Activated CD4-positive, alpha-beta T cell treated with anti-CD3 and anti-CD28 coated beads, Interleukin-2, amount 50 U/mL, for 4 hours (primary cell): Measurements from ENCODE around the gene ZFP36L1.
A peak's percentile ranks its signal among the peaks of the same experiment; 100 is the strongest.

Source experiments
- DNase-seq, 2 experiments: peaks; one replicate each; pipeline ENCODE4 v3.0.0-alpha.2; 2020

Gene ZFP36L1

GRCh38 chr14:68815298-68816182 lies 22.7 kb upstream of the ZFP36L1 start:
- DNase-seq: no peak

- peak in 1 of 2 experiments; percentile 45 for DNase-seq
Observed at GRCh38 chr14:68814539-68815297, 21.9 kb upstream of the ZFP36L1 start.

- no peak for DNase-seq
Observed at GRCh38 chr14:68814238-68814538, 21.3 kb upstream of the ZFP36L1 start.

DNA sequence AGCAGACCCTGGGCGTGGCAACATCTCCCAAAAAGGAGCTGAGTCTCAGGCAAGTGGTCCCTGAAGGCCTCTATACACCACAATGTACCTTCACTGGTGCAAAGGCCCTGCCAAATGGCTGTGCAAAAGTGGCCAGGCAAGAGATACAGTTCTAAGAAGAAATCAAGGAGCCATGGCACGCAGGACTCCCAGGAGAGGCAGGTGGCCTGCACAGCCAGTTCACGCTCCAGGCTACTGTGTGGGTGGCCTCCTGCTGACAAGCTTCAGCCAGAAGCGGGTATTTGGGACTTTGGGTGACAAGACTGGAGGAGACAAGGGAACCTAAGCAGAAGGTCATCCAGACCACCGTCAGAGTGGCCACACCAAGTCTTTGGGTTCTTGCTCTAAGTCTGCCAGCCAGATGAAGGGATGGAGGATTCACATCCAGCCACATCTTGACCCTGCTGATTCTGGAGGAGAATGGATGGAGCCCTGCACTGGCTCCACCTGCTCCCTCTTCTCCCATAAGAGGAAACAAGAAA lies 20.5 kb upstream of the ZFP36L1 start:
- no peak for DNase-seq

DNA sequence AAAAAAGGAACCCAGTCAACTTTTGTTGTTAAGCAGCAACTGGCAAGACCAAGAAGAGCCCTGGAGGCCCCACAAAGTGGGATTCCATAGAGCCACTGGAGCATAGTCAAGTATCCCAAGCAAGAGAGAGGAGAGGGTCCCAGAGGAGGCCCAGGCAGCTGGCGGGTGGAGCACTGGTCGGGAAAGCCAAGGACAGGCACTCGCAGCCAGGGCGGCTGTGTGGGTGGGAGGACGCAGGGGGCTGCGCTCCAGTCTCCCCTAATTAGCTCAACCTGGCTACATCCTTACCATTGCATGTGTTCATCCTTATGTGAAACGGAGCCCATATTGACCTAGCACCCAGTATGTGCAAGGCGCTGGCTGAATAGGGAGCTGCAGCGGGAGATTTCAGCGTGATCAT lies 18.3 kb upstream of the ZFP36L1 start:
- no peak for DNase-seq

DNA sequence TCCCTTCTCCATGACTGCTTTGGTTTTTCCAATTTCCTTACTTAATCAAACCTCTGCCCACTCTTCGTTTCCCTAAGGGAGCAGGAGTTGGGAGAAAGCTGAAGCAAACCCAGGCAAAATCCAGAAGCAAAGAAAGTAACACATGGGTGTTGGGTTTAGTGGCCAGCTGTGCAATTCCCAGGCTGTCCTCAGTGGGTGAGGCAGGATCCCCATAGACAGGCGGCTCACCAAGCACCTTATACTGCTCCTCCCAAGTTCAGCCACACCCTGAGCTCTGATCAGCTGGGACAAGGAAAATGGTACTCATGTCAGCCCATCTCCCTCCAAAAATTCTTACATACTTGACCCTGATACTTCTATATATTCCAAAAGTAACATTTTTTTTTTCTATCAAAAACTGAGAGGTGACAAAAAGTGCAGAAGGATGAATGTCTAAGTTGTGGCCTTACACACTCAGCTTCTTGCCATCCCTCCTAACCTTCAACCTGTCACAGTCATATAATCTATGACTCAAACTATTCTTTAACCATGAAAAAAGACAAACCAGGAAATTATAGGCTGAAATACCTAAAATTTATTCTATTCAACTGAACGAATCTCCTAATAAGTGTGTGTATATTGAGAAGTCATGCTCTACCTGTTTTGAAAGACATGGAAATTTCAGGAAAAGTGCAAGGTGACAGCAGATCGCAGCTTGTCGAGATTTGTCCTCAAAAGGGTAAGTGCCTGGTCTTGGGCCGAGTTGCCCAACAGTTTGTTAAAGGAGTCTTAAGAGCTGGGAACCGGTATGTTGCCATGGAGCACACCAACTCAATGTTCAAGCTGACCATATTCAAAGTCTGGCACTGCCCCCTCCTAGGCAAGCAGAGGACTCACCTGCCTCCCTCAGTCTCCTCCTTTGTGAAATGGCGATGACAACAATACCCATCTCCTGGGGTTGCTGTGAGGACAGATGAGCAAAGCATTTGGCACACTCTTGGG lies 17.6 kb upstream of the ZFP36L1 start:
- DNase-seq: no peak

DNA sequence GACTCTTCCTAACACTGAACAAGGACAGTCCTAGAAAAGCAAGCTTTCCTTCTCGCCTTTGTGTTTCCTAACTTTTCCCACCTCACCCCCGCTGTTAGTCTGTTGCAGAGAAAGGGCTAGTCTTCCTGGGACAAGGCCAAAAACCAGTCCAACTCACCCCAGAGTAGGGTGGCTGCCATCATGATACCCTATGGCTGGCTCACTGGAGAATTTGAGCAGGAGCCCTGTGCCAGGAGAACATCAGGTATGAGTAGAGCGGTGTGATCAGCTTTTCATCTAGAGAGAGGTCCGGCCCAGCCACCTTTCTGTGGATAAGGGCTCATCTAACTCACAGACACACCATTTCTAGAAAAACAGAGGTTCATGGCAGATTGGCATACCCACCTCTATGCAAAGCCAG lies 16.7 kb upstream of the ZFP36L1 start:
- no peak for DNase-seq

DNA sequence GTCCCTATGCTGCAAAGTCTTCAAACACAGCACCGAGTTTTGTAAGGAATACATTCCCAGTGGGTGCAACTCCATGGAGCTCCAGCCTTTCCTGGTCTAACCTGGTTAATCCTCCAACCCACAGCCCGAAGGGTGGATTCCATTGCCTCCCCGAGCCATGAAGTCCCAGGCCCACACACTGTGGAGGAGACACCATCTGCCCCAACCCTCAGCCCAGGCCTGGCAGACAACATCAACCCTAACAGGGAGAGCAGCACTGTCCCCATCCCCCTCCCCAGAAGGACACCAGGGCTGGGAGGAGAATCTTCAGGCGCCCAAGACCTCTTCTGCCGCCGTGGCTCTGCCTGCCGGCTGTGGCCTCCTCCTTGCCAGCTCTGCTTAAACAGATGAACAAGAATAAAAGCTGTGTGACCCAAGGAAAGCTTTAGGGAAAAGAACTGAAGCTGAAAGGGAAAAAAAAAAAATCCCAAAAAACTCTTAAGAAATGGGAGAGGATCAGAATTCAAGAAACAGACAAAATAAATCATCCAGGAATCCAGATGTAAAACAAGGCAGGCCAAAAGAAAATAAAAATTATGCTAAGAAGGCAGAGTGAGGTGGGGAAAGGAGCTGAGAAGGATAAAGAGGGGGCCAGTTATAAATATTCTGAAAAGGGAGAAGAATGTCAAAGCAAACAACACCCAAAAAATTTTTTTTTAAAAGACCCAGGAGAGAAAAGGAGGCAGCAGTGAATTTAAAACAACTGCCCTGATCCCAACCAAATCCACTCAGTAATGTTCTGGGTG lies 16.0 kb upstream of the ZFP36L1 start:
- DNase-seq: no peak

DNA sequence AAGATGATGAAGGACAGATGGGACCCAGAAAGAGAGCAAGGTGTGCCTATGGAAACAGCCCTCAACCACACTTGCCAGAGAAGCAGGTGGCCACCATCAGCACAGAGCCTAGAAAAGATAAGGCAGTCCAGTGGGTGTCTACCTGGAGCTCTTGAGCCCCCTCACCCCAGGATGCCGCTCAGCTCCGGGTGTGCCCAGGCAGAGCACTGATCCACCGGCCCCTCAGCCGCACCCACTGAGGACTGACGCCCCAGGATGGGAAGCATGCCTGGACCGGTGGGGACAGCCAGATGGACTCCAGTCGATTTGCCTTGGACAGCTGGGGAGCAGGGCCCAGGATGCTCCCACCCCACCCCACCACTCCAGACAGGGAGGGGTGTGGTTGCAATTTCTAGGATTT lies 15.1 kb upstream of the ZFP36L1 start:
- DNase-seq: no peak

DNA sequence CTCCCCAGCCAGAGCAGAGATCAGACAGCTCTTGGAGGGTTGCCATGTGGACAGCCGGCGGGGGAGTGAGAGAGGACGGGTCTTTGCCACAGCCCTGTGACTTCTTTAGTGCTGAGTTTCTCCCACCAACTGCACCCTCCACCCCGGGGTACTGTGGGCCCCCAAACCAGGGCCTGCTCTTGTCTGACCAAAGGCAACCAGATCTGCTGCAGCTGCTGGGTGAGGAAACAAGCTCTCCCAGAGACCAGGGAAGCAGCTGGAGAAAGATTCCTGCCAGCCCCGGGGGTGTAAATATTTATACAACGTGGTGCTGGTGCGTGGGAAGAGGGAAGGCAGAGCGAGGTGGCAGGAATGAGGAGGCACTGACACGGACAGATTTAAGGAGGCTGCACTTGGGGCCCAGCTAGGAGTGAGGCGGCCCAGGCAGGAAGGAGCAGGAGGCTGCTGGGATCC lies 14.3 kb upstream of the ZFP36L1 start:
- no peak for DNase-seq

GRCh38 chr14:68806526-68807147 lies 13.8 kb upstream of the ZFP36L1 start:
- DNase-seq: no peak

DNA sequence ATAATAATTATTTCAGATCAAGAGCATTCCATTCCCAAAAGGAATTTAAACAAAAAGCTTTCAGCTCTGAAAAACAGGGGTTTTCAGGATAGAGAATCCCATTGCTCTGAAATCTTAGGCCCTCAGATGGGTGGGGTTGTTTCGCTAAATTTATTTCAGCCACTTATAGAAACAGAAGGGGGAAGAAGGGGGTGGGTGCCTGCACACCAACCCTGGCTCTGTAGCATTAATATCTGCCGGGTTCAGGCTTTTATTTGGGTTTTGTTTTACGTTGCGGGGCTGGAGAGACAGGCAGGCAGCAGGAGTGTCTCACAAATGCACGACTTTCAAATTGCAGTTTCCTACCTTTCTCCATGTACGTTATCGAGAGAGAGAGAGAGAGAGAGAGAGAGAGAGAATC lies 12.5 kb upstream of the ZFP36L1 start:
- DNase-seq: no peak

- DNase-seq: no peak
Observed at GRCh38 chr14:68801631-68802030, 8.8 kb upstream of the ZFP36L1 start.

- DNase-seq: no peak
Observed at GRCh38 chr14:68800953-68801352, 8.1 kb upstream of the ZFP36L1 start.

DNA sequence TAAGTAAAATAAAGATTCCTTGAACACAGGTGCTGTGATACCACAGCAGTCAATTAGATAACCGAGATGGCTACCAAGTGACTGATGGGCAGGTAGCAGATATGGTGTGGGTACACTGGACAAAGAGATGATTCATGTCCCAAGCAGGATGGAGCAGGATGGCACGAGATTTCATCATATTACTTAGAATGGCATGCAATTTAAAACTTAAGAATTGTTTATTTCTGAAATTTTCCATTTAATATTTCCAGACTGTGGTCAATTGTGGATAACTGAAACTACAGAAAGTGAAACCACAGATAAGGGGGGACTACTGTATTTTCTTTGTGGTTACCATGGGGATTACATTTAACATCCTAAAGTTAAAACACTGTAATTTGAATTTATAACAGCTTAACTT lies 7.5 kb upstream of the ZFP36L1 start:
- DNase-seq: no peak

DNA sequence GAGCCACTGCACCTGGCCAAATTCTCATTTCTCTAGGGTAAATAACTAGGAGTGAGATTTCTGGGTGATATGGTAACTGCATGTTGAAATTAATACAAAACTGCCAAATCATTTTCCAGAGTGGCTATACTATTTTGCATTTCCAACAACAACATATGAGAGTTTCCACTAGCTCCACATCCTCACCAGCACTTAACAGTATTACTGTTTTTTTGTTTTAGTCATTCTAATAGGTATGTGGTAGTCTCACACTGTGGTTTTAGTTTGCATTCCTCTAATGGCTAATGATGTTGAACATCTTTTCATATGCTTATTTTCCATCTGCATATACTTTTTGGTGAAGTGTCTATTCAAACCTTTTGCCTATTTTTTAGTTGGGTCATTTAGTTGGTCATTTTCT lies 5.8 kb upstream of the ZFP36L1 start:
- no peak for DNase-seq

- DNase-seq: no peak
Observed at GRCh38 chr14:68797121-68797670, 4.3 kb upstream of the ZFP36L1 start.

DNA sequence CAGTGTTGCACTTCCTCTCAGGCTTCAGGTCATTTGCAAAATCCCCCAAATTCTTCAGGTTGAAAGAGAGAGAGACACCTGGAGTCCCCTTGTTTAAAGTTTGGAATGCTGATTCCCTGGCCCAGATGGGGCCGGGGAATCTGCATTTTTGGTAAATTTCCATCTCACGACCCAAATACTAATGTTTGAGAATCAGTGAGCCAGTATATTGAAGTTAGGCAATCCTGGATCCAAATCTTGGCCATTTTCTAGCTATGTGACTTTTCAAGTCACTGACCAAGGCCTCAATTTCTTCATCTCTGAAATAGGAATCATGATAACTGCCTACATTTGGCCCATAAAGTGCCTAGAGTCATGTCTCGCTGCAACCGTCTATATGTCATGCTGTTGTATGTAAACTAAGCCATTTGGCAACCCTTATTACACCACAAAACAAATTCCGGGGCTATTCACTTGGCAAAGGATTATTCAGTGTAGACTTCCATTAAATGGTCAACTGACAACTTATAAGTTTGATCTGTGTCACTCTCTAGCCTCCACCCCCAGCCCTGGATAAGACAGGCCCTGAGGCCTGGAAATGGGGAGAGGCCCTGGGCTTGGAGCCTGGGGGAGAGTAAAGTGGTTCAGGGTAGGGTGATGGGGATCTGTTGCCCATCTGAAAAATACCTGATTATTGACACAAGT lies 3.7 kb upstream of the ZFP36L1 start:
- DNase-seq: no peak

DNA sequence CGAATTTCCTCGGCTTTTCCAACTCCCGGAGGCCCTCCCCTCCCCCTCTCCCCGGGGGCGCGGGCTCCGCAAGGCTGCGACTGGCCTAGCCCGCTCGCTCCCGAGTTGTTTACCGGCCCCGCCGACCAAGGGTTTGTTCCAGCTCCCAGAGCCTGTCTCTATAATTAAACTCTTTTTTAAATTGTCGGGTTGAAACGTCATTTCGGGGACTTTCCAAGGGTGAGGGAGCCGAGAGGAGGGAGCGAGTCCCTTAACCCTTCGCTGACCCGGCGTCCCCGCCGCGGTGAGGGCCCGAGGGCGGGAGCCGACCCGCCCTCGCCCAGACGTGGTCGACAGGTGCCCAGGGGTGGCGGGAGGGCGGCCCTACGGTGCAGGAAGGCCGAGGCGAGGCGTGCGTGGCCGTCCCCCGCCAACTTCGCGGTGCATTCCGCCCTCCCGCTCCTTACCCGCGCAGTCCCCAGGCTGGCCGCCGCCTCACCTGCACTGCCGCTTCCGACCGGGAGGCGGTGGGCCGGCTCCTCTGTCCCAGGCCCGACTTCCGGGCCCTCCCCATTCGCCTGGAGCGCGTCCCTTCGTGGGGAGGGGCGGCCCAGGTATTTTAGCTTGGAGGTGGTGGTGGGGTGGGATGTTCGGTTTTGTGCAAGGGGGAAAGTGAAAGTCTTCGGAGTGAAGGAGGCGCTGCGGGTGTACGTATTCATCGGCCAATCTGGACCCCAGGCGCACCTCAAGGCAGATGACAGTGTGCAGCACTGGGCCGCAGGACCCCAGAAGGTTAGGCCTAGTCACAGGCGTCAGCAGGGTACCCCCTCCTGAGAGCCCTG lies 2.9 kb upstream of the ZFP36L1 start:
- DNase-seq: peak; percentile 76 to 81
